GM13976 (cell line): ENCODE results near the gene CDYL.

Source experiments
- DNase-seq: peaks from one replicate; pipeline ENCODE4 v3.0.0; 2012; ENCODE audit warnings: low spot score
- CTCF ChIP-seq: IDR thresholded peaks from 2 replicates; pipeline ENCODE4 v1.5.1; 2012; ENCODE audit warnings: borderline replicate concordance, mild to moderate bottlenecking; ENCODE audit not compliant: insufficient read depth; ENCODE audit errors: extremely low read depth, missing control alignments, control extremely low read depth
- in situ Hi-C: fragments of 300-500 bp; cut with MboI; formaldehyde crosslinking; loops from one replicate; pipeline ENCODE4 v1.12.0; 2022; ENCODE audit warnings: low sequenced_read_pairs, mixed read lengths, inconsistent platforms; ENCODE audit not compliant: unreplicated experiment

CDYL gene

GRCh38 chr6:4948781-4949450 is 172.7 kb downstream of the CDYL start:
- no peak for DNase-seq
- no peak for TF ChIP-seq CTCF
- in situ Hi-C loops: no loop called here

GRCh38 chr6:4950076-4950475 is 173.9 kb downstream of the CDYL start:
- no peak for TF ChIP-seq CTCF
- DNase-seq: no peak
- in situ Hi-C loops: no loop called here

- DNase-seq: no peak
- TF ChIP-seq CTCF: no peak
- in situ Hi-C loops: no loop called here
Observed at GRCh38 chr6:4950836-4951533, 174.8 kb downstream of the CDYL start.

- in situ Hi-C loops: no loop called here
- TF ChIP-seq CTCF: no peak
- DNase-seq: no peak
Observed at GRCh38 chr6:4953440-4953839, 177.2 kb downstream of the CDYL start.

- in situ Hi-C loops: no loop called here
- no peak for DNase-seq
- TF ChIP-seq CTCF: no peak
Observed at GRCh38 chr6:4956625-4957024, 180.4 kb downstream of the CDYL start.

- TF ChIP-seq CTCF: no peak
- in situ Hi-C loops: no loop called here
- DNase-seq: no peak
Observed at GRCh38 chr6:4957521-4958231, 181.5 kb downstream of the CDYL start.
